Measurements from ENCODE around the gene POC1A.

DNA sequence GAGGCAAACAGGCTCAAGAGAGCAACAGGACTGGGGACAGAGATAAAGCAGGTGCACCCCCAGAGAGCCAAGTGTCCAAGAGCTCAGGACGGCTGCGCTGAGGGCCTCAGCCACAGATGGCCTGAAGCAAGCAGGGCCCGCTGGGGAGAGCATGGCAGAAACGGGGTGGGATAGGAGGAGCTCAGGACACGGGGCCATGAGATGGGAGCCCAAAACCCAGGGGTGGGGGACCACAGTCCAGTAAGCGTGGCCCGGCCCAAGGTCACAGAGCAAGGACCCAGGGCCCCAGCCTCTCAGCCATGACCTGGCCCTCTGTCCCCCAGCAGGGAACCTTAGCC lies 107.4 kb downstream of the POC1A start:
- TF ChIP-seq RAD21 (IDR thresholded peaks at IDR 0.05; ENCODE audit: low read depth) (no peak), FOXM1 (IDR thresholded peaks at IDR 0.05; ENCODE audit: borderline replicate concordance, low read depth) (no peak), USF1 (IDR thresholded peaks at IDR 0.05) (no peak), TAF1 (IDR thresholded peaks at IDR 0.05; ENCODE audit: low read depth) (no peak), CEBPB (IDR thresholded peaks at IDR 0.05) (no peak), EP300 (IDR thresholded peaks at IDR 0.05; ENCODE audit: borderline replicate concordance) (no peak), CREB1 (IDR thresholded peaks at IDR 0.05; ENCODE audit: low read depth) (no peak), EGR1 (IDR thresholded peaks at IDR 0.05) (no peak), NFIC (IDR thresholded peaks at IDR 0.05) (no peak)
- TF ChIP-seq, protein P1, sequence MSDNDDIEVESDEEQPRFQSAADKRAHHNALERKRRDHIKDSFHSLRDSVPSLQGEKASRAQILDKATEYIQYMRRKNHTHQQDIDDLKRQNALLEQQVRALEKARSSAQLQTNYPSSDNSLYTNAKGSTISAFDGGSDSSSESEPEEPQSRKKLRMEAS (IDR thresholded peaks at IDR 0.05): no peak
- TF ChIP-seq, protein P2, sequence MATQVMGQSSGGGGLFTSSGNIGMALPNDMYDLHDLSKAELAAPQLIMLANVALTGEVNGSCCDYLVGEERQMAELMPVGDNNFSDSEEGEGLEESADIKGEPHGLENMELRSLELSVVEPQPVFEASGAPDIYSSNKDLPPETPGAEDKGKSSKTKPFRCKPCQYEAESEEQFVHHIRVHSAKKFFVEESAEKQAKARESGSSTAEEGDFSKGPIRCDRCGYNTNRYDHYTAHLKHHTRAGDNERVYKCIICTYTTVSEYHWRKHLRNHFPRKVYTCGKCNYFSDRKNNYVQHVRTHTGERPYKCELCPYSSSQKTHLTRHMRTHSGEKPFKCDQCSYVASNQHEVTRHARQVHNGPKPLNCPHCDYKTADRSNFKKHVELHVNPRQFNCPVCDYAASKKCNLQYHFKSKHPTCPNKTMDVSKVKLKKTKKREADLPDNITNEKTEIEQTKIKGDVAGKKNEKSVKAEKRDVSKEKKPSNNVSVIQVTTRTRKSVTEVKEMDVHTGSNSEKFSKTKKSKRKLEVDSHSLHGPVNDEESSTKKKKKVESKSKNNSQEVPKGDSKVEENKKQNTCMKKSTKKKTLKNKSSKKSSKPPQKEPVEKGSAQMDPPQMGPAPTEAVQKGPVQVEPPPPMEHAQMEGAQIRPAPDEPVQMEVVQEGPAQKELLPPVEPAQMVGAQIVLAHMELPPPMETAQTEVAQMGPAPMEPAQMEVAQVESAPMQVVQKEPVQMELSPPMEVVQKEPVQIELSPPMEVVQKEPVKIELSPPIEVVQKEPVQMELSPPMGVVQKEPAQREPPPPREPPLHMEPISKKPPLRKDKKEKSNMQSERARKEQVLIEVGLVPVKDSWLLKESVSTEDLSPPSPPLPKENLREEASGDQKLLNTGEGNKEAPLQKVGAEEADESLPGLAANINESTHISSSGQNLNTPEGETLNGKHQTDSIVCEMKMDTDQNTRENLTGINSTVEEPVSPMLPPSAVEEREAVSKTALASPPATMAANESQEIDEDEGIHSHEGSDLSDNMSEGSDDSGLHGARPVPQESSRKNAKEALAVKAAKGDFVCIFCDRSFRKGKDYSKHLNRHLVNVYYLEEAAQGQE (IDR thresholded peaks at IDR 0.05; ENCODE audit: low read depth): no peak

All from Ishikawa (cell line).